ENCODE measurements around the gene ARPC5L. TPM values are rescaled to one million over a fixed set of nuclear protein-coding genes. Genes with fewer than 3 reads are reported as not detected.

Gene ARPC5L
- total RNA-seq, 1 donor from 2014 or later: 25.2 TPM

GRCh38 chr9:124858330-124859046, 3.4 kb upstream of the ARPC5L start:
- Mint-ChIP-seq H3K27ac (ENCODE audit: unreplicated experiment) (peak overlapping the region; percentile 38), H3K4me1 (ENCODE audit: low read depth, unreplicated experiment) (peaks cover 6% of the 10 kb centered on the region), H3K4me3 (ENCODE audit: unreplicated experiment) (no peak overlapping the region), H3K27me3 (ENCODE audit: unreplicated experiment) (peaks cover 4% of the 10 kb centered on the region), H3K36me3 (ENCODE audit: unreplicated experiment) (no peaks in the 10 kb centered on the region), H3K9me3 (ENCODE audit: unreplicated experiment) (peaks cover 8% of the 10 kb centered on the region)
- DNase-seq: no peak
- no peak for TF ChIP-seq CTCF (IDR thresholded peaks at IDR 0.05; ENCODE audit: partially characterized antibody, unreplicated experiment)

- TF ChIP-seq CTCF (IDR thresholded peaks at IDR 0.05; ENCODE audit: partially characterized antibody, unreplicated experiment): no peak
- peaks cover 4% of the 10 kb centered on the region for H3K27me3 Mint-ChIP-seq (ENCODE audit: unreplicated experiment)
- H3K27ac Mint-ChIP-seq (ENCODE audit: unreplicated experiment): peak overlapping the region; percentile 90
- peaks cover 6% of the 10 kb centered on the region for H3K4me1 Mint-ChIP-seq (ENCODE audit: low read depth, unreplicated experiment)
- H3K4me3 Mint-ChIP-seq (ENCODE audit: unreplicated experiment): peak overlapping the region; percentile 96
- peaks cover 6% of the 10 kb centered on the region for H3K9me3 Mint-ChIP-seq (ENCODE audit: unreplicated experiment)
- no peak for DNase-seq
- H3K36me3 Mint-ChIP-seq (ENCODE audit: unreplicated experiment): no peaks in the 10 kb centered on the region
Measured at GRCh38 chr9:124859803-124860581, 1.9 kb upstream of the ARPC5L start.

- H3K9me3 Mint-ChIP-seq (ENCODE audit: unreplicated experiment): peaks cover 6% of the 10 kb centered on the region
- H3K4me1 Mint-ChIP-seq (ENCODE audit: low read depth, unreplicated experiment): peaks cover 6% of the 10 kb centered on the region
- no peak for TF ChIP-seq CTCF (IDR thresholded peaks at IDR 0.05; ENCODE audit: partially characterized antibody, unreplicated experiment)
- H3K36me3 Mint-ChIP-seq (ENCODE audit: unreplicated experiment): no peaks in the 10 kb centered on the region
- peaks cover 4% of the 10 kb centered on the region for H3K27me3 Mint-ChIP-seq (ENCODE audit: unreplicated experiment)
- peak overlapping the region; percentile 90 for H3K27ac Mint-ChIP-seq (ENCODE audit: unreplicated experiment)
- peak overlapping the region; percentile 96 for H3K4me3 Mint-ChIP-seq (ENCODE audit: unreplicated experiment)
- no peak for DNase-seq
Measured at GRCh38 chr9:124860582-124861341, 1.2 kb upstream of the ARPC5L start.

- Mint-ChIP-seq H3K36me3 (ENCODE audit: unreplicated experiment) (no peaks in the 10 kb centered on the region), H3K4me3 (ENCODE audit: unreplicated experiment) (peak overlapping the region; percentile 7), H3K9me3 (ENCODE audit: unreplicated experiment) (peaks cover 7% of the 10 kb centered on the region), H3K27ac (ENCODE audit: unreplicated experiment) (no peak overlapping the region), H3K27me3 (ENCODE audit: unreplicated experiment) (peaks cover 4% of the 10 kb centered on the region), H3K4me1 (ENCODE audit: low read depth, unreplicated experiment) (peaks cover 9% of the 10 kb centered on the region)
- no peak for DNase-seq
- TF ChIP-seq CTCF (IDR thresholded peaks at IDR 0.05; ENCODE audit: partially characterized antibody, unreplicated experiment): no peak
Measured at GRCh38 chr9:124863371-124863871, 1.5 kb downstream of the ARPC5L start.

Measured in glutamatergic neuron (in vitro differentiated cells).